Measurements from ENCODE around the gene MTMR3. TPM values are rescaled to one million over a fixed set of nuclear protein-coding genes. Genes with fewer than 3 reads are reported as not detected.

MTMR3 gene
- polyA plus RNA-seq, 1 of the 3 experiments (the other 2 are of a cell fraction): 20.4 TPM

DNA sequence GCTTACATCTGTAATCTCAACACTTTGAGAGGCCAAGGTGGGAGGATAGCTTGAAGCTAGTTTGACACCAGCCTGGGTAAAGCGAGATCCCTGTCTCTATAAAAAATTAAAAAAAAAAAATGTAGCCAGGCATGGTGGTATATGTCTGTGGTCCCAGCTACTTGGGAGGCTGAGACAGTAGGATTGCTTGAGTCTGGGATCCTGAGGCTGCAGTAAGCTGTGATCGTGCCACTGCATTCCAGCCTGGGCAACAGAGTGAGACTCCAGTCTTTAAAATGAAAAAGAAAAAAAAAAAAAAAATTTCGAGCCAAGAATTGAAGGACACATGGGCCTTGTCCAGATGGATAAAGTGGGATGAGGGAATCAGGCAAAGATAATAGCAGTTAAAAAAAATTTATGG is 62.5 kb downstream of the MTMR3 start:
- peaks cover 88% of the 10 kb centered on the region for H3K79me2 ChIP-seq (ENCODE audit: insufficient read depth)
- H2AFZ ChIP-seq (ENCODE audit: low read depth): no peak overlapping the region
- H3K36me3 ChIP-seq (replicated peaks in 1 of 2; ENCODE audit: control insufficient read depth in 1 of 2, insufficient read depth in 2 of 2, low read length in 1 of 2): no peaks in the 10 kb centered on the region
- no peaks in the 10 kb centered on the region for H3K9me3 ChIP-seq
- peaks cover 2 to 32% of the 10 kb centered on the region in 2 experiments for H3K4me1 ChIP-seq (ENCODE audit: control insufficient read depth in 1 of 2, insufficient read depth in 2 of 2, low read depth in 1 of 2, low read length in 1 of 2)
- peaks cover 32% of the 10 kb centered on the region for H3F3A ChIP-seq (replicated peaks; ENCODE audit: insufficient read depth)
- H3K27me3 ChIP-seq (ENCODE audit: insufficient read depth): no peaks in the 10 kb centered on the region
- POLR2A ChIA-PET: interaction anchor here (0.7 kb wide), 1 partner anchor 59 kb away, joined by 3 read pairs; no protein-coding TSS in a partner anchor
- H3K4me2 ChIP-seq: no peak overlapping the region
- H3K9ac ChIP-seq: no peak overlapping the region
- WGBS (ENCODE audit: low lambda C conversion rate): 91% methylated on average over 3 of the region's 3 CpGs
- H4K20me1 ChIP-seq (ENCODE audit: insufficient read depth): peaks cover 4% of the 10 kb centered on the region; the same call in 1 of the 2 replicates
- H3K4me3 ChIP-seq (ENCODE audit: low read depth in 2 of 2, low read length in 1 of 2): no peak overlapping the region
- CTCF ChIA-PET: no interaction called here
- TF ChIP-seq FOXM1 (IDR thresholded peaks at IDR 0.05; ENCODE audit: low read depth) (no peak), TCF12 (IDR thresholded peaks at IDR 0.05) (no peak), SIN3A (IDR thresholded peaks at IDR 0.05; ENCODE audit: borderline replicate concordance, low read depth, low read length) (no peak), GATA2 (CRISPR knock-in tag; IDR thresholded peaks at IDR 0.05) (no peak)
- DNase-seq: no peak
- no peak overlapping the region for H3K27ac ChIP-seq (ENCODE audit: low read depth in 2 of 2, low read length in 1 of 2)
- H3K9me2 ChIP-seq: no peaks in the 10 kb centered on the region

- Histone ChIP-seq H2AFZ (ENCODE audit: low read depth) (no peak overlapping the region), H4K20me1 (ENCODE audit: insufficient read depth) (peaks cover 4% of the 10 kb centered on the region; the same call in 1 of the 2 replicates), H3K79me2 (ENCODE audit: insufficient read depth) (peaks cover 88% of the 10 kb centered on the region), H3K9ac (no peak overlapping the region), H3K9me3 (no peaks in the 10 kb centered on the region), H3F3A (replicated peaks; ENCODE audit: insufficient read depth) (peaks cover 32% of the 10 kb centered on the region), H3K9me2 (no peaks in the 10 kb centered on the region), H3K4me1 (ENCODE audit: control insufficient read depth in 1 of 2, insufficient read depth in 2 of 2, low read depth in 1 of 2, low read length in 1 of 2) (peaks cover 2 to 32% of the 10 kb centered on the region in 2 experiments), H3K36me3 (replicated peaks in 1 of 2; ENCODE audit: control insufficient read depth in 1 of 2, insufficient read depth in 2 of 2, low read length in 1 of 2) (no peaks in the 10 kb centered on the region), H3K27me3 (ENCODE audit: insufficient read depth) (no peaks in the 10 kb centered on the region), H3K4me2 (no peak overlapping the region), H3K4me3 (ENCODE audit: low read depth in 2 of 2, low read length in 1 of 2) (no peak overlapping the region), H3K27ac (ENCODE audit: low read depth in 2 of 2, low read length in 1 of 2) (no peak overlapping the region)
- peak; percentile 13 for DNase-seq
- CTCF ChIA-PET: interaction anchor here (2.6 kb wide), 1 partner anchor 59 kb away, joined by 11 read pairs; no protein-coding TSS in a partner anchor
- TF ChIP-seq CHD2 (IDR thresholded peaks at IDR 0.05; ENCODE audit: low read length, partially characterized antibody) (no peak), MXI1 (IDR thresholded peaks at IDR 0.05; ENCODE audit: low read depth, low read length) (no peak), TAF1 (IDR thresholded peaks at IDR 0.05; ENCODE audit: borderline replicate concordance, low read depth, low read length) (no peak), USF1 (IDR thresholded peaks at IDR 0.05; ENCODE audit: borderline replicate concordance, low read depth) (no peak), MAX (IDR thresholded peaks at IDR 0.05; ENCODE audit: low read depth) (no peak), ZBTB33 (IDR thresholded peaks at IDR 0.05; ENCODE audit: borderline replicate concordance, low read depth) (no peak)
- TF ChIP-seq, protein P1, sequence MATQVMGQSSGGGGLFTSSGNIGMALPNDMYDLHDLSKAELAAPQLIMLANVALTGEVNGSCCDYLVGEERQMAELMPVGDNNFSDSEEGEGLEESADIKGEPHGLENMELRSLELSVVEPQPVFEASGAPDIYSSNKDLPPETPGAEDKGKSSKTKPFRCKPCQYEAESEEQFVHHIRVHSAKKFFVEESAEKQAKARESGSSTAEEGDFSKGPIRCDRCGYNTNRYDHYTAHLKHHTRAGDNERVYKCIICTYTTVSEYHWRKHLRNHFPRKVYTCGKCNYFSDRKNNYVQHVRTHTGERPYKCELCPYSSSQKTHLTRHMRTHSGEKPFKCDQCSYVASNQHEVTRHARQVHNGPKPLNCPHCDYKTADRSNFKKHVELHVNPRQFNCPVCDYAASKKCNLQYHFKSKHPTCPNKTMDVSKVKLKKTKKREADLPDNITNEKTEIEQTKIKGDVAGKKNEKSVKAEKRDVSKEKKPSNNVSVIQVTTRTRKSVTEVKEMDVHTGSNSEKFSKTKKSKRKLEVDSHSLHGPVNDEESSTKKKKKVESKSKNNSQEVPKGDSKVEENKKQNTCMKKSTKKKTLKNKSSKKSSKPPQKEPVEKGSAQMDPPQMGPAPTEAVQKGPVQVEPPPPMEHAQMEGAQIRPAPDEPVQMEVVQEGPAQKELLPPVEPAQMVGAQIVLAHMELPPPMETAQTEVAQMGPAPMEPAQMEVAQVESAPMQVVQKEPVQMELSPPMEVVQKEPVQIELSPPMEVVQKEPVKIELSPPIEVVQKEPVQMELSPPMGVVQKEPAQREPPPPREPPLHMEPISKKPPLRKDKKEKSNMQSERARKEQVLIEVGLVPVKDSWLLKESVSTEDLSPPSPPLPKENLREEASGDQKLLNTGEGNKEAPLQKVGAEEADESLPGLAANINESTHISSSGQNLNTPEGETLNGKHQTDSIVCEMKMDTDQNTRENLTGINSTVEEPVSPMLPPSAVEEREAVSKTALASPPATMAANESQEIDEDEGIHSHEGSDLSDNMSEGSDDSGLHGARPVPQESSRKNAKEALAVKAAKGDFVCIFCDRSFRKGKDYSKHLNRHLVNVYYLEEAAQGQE (IDR thresholded peaks at IDR 0.05; ENCODE audit: low read depth, low read length): no peak
- POLR2A ChIA-PET: no interaction called here
- 92% methylated on average over 2 of the region's 2 CpGs for WGBS (ENCODE audit: low lambda C conversion rate)
These were observed 63.2 kb downstream of the MTMR3 start for GRCh38 chr22:29946220-29946619.
